Mammary epithelial cell (primary cell): Measurements from ENCODE around the gene ATP7A.

Source experiments
- CTCF ChIP-seq, 2 donors: IDR thresholded peaks in 1 of 2; conservative IDR thresholded peaks in 1 of 2; 2 replicates each; pipeline ENCODE4 v1.5.1; 2011 to 2012; ENCODE audit warnings: inconsistent platforms in 2 of 2, low read length in 2 of 2, mild to moderate bottlenecking in 2 of 2, control low read depth in 1 of 2, low read depth in 1 of 2; ENCODE audit not compliant: insufficient read depth in 1 of 2; ENCODE audit errors: extremely low read depth in 1 of 2
- EZH2 ChIP-seq: IDR thresholded peaks from 2 replicates; pipeline ENCODE4 v1.6.1; 2012; ENCODE audit warnings: low read length, inconsistent platforms, borderline replicate concordance

- TF ChIP-seq CTCF (conservative IDR thresholded peaks at IDR 0.05 in 1 of 2, IDR thresholded peaks at IDR 0.05 in 1 of 2; ENCODE audit: extremely low read depth in 1 of 2, insufficient read depth in 1 of 2, low read depth in 1 of 2, low read length in 2 of 2) = no peak
- no peak for TF ChIP-seq EZH2
Observed at GRCh38 chrX:77922787-77923186, 12.3 kb downstream of the ATP7A start.
